ENCODE results near the gene TRIM54.
"Not testable (repeated sequence)": the region's sequence is repeated elsewhere in the genome, so short reads cannot be mapped to it uniquely, and the experiment has no call there.

The TRIM54 gene

GRCh38 chr2:27350106-27350693, 68.0 kb downstream of the TRIM54 start:
- Histone ChIP-seq H3K36me3 (ENCODE audit: insufficient read depth, low read length) (peaks cover 4% of the 10 kb centered on the region), H3K9ac (ENCODE audit: insufficient read length) (no peak overlapping the region), H3K9me3 (ENCODE audit: low read depth, low read length) (no peaks in the 10 kb centered on the region), H3K4me3 (no peak overlapping the region), H3K27ac (no peak overlapping the region)
- no peak for DNase-seq (ENCODE audit: low read depth, low spot score)
- TF ChIP-seq EZH2 (IDR thresholded peaks at IDR 0.05) (no peak), FOXP2 (optimal IDR thresholded peaks at IDR 0.05; ENCODE audit: control extremely low read depth, extremely low read length, insufficient read depth) (no peak)

- H3K9me3 ChIP-seq (ENCODE audit: low read depth, low read length): no peaks in the 10 kb centered on the region
- no peak overlapping the region; the same call in 1 of the 2 replicates for H3K27ac ChIP-seq
- H3K4me3 ChIP-seq: no peak overlapping the region
- no peak overlapping the region for H3K9ac ChIP-seq (ENCODE audit: insufficient read length)
- TF ChIP-seq EZH2 (IDR thresholded peaks at IDR 0.05) (no peak), POLR2AphosphoS5 (IDR thresholded peaks at IDR 0.05; ENCODE audit: borderline replicate concordance, low read depth, low read length) (no peak), FOXP2 (optimal IDR thresholded peaks at IDR 0.05; ENCODE audit: control extremely low read depth, extremely low read length, insufficient read depth) (no peak)
- DNase-seq (ENCODE audit: low read depth, low spot score): no peak
- peaks cover 4% of the 10 kb centered on the region for H3K36me3 ChIP-seq (ENCODE audit: insufficient read depth, low read length)
These were observed 69.8 kb downstream of the TRIM54 start for GRCh38 chr2:27351802-27352598.

GRCh38 chr2:27353386-27353761, 71.1 kb downstream of the TRIM54 start:
- not testable (repeated sequence) for H3K36me3 ChIP-seq (ENCODE audit: insufficient read depth, low read length); H3K9me3 ChIP-seq (ENCODE audit: low read depth, low read length); H3K4me3 ChIP-seq; H3K9ac ChIP-seq (ENCODE audit: insufficient read length); DNase-seq (ENCODE audit: low read depth, low spot score); H3K27ac ChIP-seq

GRCh38 chr2:27353762-27354596, 71.8 kb downstream of the TRIM54 start:
- Histone ChIP-seq H3K27ac (no peak overlapping the region), H3K36me3 (ENCODE audit: insufficient read depth, low read length) (peaks cover 10% of the 10 kb centered on the region), H3K9ac (ENCODE audit: insufficient read length) (no peak overlapping the region), H3K4me3 (no peak overlapping the region), H3K9me3 (ENCODE audit: low read depth, low read length) (no peaks in the 10 kb centered on the region)
- no peak for DNase-seq (ENCODE audit: low read depth, low spot score)
- TF ChIP-seq FOXP2 (optimal IDR thresholded peaks at IDR 0.05; ENCODE audit: control extremely low read depth, extremely low read length, insufficient read depth): no peak
- TF ChIP-seq POLR2AphosphoS5 (IDR thresholded peaks at IDR 0.05; ENCODE audit: borderline replicate concordance, low read depth, low read length): no peak
- TF ChIP-seq EZH2 (IDR thresholded peaks at IDR 0.05): no peak

DNA sequence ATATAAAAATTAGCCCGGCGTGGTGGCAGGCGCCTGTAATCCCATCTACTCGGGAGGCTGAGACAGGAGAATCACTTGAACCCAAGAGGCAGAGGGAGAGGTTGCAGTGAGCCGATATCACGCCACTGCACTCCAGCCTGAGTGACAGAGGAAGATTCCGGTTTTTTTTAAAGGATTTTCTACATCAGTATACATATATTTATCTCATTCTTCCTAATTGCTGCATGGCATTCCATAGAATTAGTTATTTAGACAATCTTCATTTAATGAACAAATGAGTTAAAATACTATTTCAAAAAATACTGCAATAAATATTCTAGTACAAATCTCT, 72.3 kb downstream of the TRIM54 start:
- Histone ChIP-seq H3K27ac (no peak overlapping the region), H3K36me3 (ENCODE audit: insufficient read depth, low read length) (peaks cover 10% of the 10 kb centered on the region), H3K9ac (ENCODE audit: insufficient read length) (no peak overlapping the region), H3K4me3 (no peak overlapping the region), H3K9me3 (ENCODE audit: low read depth, low read length) (no peaks in the 10 kb centered on the region)
- DNase-seq (ENCODE audit: low read depth, low spot score): no peak
- TF ChIP-seq POLR2AphosphoS5 (IDR thresholded peaks at IDR 0.05; ENCODE audit: borderline replicate concordance, low read depth, low read length): no peak
- TF ChIP-seq FOXP2 (optimal IDR thresholded peaks at IDR 0.05; ENCODE audit: control extremely low read depth, extremely low read length, insufficient read depth): no peak
- no peak for TF ChIP-seq EZH2 (IDR thresholded peaks at IDR 0.05)

DNA sequence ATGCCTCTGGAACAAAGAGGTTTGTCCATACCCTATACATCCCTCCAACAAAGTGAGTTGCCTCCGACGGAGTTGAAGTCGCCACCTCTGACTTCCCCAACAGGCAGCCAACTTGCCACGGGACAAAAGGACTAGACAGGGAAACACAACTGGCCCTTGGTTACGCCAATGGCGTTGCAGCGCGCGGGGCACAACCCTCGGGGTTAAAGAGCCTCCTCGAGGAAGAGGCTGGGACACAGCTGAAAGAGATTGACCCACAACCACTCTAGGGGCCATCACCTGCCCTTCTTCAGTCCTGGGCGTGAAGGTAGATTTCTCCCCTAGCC, 73.8 kb downstream of the TRIM54 start:
- Histone ChIP-seq H3K4me3 (peak overlapping the region; percentile 99), H3K9ac (ENCODE audit: insufficient read length) (peak overlapping the region; percentile 99), H3K9me3 (ENCODE audit: low read depth, low read length) (no peaks in the 10 kb centered on the region), H3K36me3 (ENCODE audit: insufficient read depth, low read length) (peaks cover 5% of the 10 kb centered on the region; the same call in 1 of the 2 replicates), H3K27ac (peak overlapping the region; percentile 97)
- no peak for DNase-seq (ENCODE audit: low read depth, low spot score)
- TF ChIP-seq POLR2AphosphoS5 (IDR thresholded peaks at IDR 0.05; ENCODE audit: borderline replicate concordance, low read depth, low read length): no peak
- TF ChIP-seq EZH2 (IDR thresholded peaks at IDR 0.05): no peak
- no peak for TF ChIP-seq FOXP2 (optimal IDR thresholded peaks at IDR 0.05; ENCODE audit: control extremely low read depth, extremely low read length, insufficient read depth)

DNA sequence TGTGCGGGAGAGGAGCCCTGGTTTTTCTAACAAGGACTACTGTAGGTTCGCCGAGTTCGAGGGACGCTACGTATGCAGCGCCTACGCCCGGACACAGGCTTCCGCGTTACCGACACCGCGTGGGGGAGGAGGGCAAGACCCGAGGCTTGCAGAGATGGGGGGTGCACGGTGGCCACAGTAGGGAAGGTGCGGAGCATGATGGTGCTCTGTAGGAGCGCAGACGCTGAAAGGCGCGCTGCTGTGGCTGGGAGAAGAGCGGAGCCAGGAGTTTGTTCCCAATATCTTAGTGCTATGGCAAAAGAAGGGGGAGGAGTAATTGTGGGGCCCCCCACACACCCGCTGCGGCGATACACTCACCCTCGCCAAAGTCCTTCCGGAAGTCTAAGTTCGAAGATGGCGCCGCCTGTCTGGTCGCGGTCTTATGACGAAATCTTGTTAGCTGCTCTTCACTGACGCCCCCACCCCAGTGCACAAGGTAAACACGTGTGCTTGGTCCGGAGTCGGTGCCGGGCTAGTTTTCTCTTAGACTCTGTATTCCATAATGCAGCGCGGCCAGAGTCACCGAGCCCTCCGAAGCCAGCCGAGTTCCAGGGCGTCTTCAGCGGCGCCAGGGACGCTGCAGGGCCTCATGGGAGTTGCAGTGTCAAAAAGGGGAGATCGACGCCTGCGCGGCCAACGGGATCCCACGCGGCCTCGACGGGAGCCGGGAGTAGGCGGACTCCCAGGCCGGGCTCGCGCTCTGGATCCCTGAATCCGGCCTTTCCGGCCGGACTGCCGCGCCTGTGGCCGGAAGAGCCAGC, 74.4 kb downstream of the TRIM54 start, which contains the start of gene GTF3C2:
Gene GTF3C2 (minus strand): TSS at position 383 of the 800 bp plus-strand sequence. CDS start 13,210 bp downstream, outside the sequence.
- Histone ChIP-seq H3K9me3 (ENCODE audit: low read depth, low read length) (no peaks in the 10 kb centered on the region), H3K27ac (peak within 1 kb of the TSS; percentile 97), H3K36me3 (ENCODE audit: insufficient read depth, low read length) (peaks cover 5% of the 10 kb centered on the region; the same call in 1 of the 2 replicates), H3K9ac (ENCODE audit: insufficient read length) (peak within 1 kb of the TSS; percentile 99), H3K4me3 (peak within 1 kb of the TSS; percentile 99)
- TF ChIP-seq FOXP2 (optimal IDR thresholded peaks at IDR 0.05; ENCODE audit: control extremely low read depth, extremely low read length, insufficient read depth) (peak; percentile 88), POLR2AphosphoS5 (IDR thresholded peaks at IDR 0.05; ENCODE audit: borderline replicate concordance, low read depth, low read length) (peak; percentile 78), EZH2 (IDR thresholded peaks at IDR 0.05) (no peak)
- peak; percentile 97 for DNase-seq (ENCODE audit: low read depth, low spot score)

Measured in SK-N-MC (cell line).